Panc1 (cell line): ENCODE data around the gene MAGI1. TPM values are rescaled to one million over a fixed set of nuclear protein-coding genes. Genes with fewer than 3 reads are reported as not detected.

Experiments used
- ATAC-seq: fragments of 200-7000 bp; cut with Tn5 transposase; 2 replicates; pipeline ENCODE4 v1.9.1; 2020; ENCODE audit warnings: mild to moderate bottlenecking, moderate library complexity
- BruUV-seq: library from RNA; stranded (reverse); fragments of 400-500 nt; replicated peaks from 2 replicates; lab custom pipeline; 2021; lab: Mats Ljungman, UMichigan
- CTCF ChIA-PET: fragments of 300-600 bp; sonication (Branson Sonifier 250); formaldehyde crosslinking; loops from one replicate; lab custom pipeline; 2022; ENCODE audit warnings: antibody characterized with exemption; lab: Charles Lee
- POLR2A ChIA-PET: fragments of 300-600 bp; sonication (Branson Sonifier 250); formaldehyde crosslinking; loops from one replicate; lab custom pipeline; 2022; ENCODE audit warnings: antibody characterized with exemption; lab: Charles Lee
- DNase-seq: peaks from one replicate; pipeline ENCODE4 v3.0.0-alpha.2; 2010; ENCODE audit warnings: low read depth, low spot score
- H3K27ac ChIP-seq: 2 replicates; pipeline ENCODE4 v1.5.1; 2011; ENCODE audit warnings: mild to moderate bottlenecking, low read length, inconsistent platforms
- H3K27me3 ChIP-seq: fragments of 200-500 bp; sonication (Bioruptor generic); 2 replicates; pipeline ENCODE4 v1.6.0; 2014; ENCODE audit warnings: low read length, inconsistent platforms; ENCODE audit not compliant: control insufficient read depth, insufficient read depth
- H3K36me3 ChIP-seq: fragments of 200-500 bp; sonication (Bioruptor generic); 2 replicates; pipeline ENCODE4 v1.5.1; 2014; ENCODE audit warnings: inconsistent platforms, mild to moderate bottlenecking, low read length, moderate library complexity; ENCODE audit not compliant: control insufficient read depth, insufficient read depth
- H3K4me1 ChIP-seq: 2 replicates; pipeline ENCODE4 v1.5.1; 2011; ENCODE audit warnings: inconsistent platforms, mild to moderate bottlenecking, low read length, moderate library complexity; ENCODE audit not compliant: control insufficient read depth, insufficient read depth
- H3K4me3 ChIP-seq, 2 experiments: 2 replicates each; pipeline ENCODE4 v1.5.1; 2011 to 2012; ENCODE audit warnings: low read depth in 2 of 2, low read length in 2 of 2, mild to moderate bottlenecking in 2 of 2, inconsistent platforms in 1 of 2, moderate library complexity in 1 of 2
- H3K9me3 ChIP-seq: fragments of 200-500 bp; sonication (Bioruptor generic); 2 replicates; pipeline ENCODE4 v1.5.1; 2014; ENCODE audit warnings: low read depth, mild to moderate bottlenecking, inconsistent platforms, low read length, moderate library complexity; ENCODE audit not compliant: control insufficient read depth, insufficient read depth
- CTCF ChIP-seq: fragments of 450-650 bp; IDR thresholded peaks from 2 replicates; pipeline ENCODE4 v1.5.1; 2017; ENCODE audit warnings: mild to moderate bottlenecking
- POLR2AphosphoS5 ChIP-seq: IDR thresholded peaks from 2 replicates; pipeline ENCODE4 v1.6.1; 2012; ENCODE audit warnings: mild to moderate bottlenecking, low read depth, low read length, moderate library complexity
- REST ChIP-seq, 2 experiments: IDR thresholded peaks; 2 replicates each; pipeline ENCODE4 v1.6.1; 2011 to 2012; ENCODE audit warnings: low read depth in 2 of 2, control low read depth in 1 of 2, low read length in 1 of 2, mild to moderate bottlenecking in 1 of 2, moderate library complexity in 1 of 2; ENCODE audit not compliant: insufficient read depth in 1 of 2
- SIN3A ChIP-seq: IDR thresholded peaks from 2 replicates; pipeline ENCODE4 v1.6.1; 2012; ENCODE audit warnings: low read depth, mild to moderate bottlenecking, low read length, moderate library complexity, borderline replicate concordance; ENCODE audit not compliant: insufficient read depth
- TCF7L2 ChIP-seq: IDR thresholded peaks from 2 replicates; pipeline ENCODE4 v1.6.1; 2011; ENCODE audit warnings: mild to moderate bottlenecking, low read depth, low read length, inconsistent platforms
- in situ Hi-C: cut with HindIII; loops from 2 replicates; pipeline ENCODE4 v1.10.0; 2016; ENCODE audit warnings: low sequenced_read_pairs, low pct_unique_long_range_greater_than_20kb
- intact Hi-C: fragments of 100-400 bp; cut with micrococcal nuclease; formaldehyde crosslinking; loops from one replicate; pipeline ENCODE4 v1.10.0; 2022; ENCODE audit not compliant: unreplicated experiment
- total RNA-seq: library from RNA; stranded (reverse); gene quantifications from one replicate; pipeline ENCODE4 v1.2.1, GENCODE V29; 2021; ENCODE audit not compliant: unreplicated experiment

Gene MAGI1
- total RNA-seq, 1 experiment from 2014 or later: 9.5 TPM

GRCh38 chr3:65401359-65402305 is 637.1 kb downstream of the MAGI1 start:
- ChIA-PET CTCF (no interaction called here), POLR2A (no interaction called here)
- DNase-seq: no peak
- H3K4me1 ChIP-seq: no peaks in the 10 kb centered on the region
- no peak for TF ChIP-seq REST (IDR thresholded peaks at IDR 0.05; ENCODE audit: insufficient read depth in 1 of 2, low read depth in 2 of 2, low read length in 1 of 2)
- TF ChIP-seq CTCF: no peak
- no peak for TF ChIP-seq SIN3A
- TF ChIP-seq TCF7L2: no peak
- no peak for TF ChIP-seq POLR2AphosphoS5
- H3K9me3 ChIP-seq: no peaks in the 10 kb centered on the region
- H3K4me3 ChIP-seq: no peak overlapping the region
- BruUV-seq: no TSS peak
- in situ Hi-C loops (no loop called here), intact Hi-C loops (no loop called here)
- no peaks in the 10 kb centered on the region for H3K27me3 ChIP-seq
- no peak for ATAC-seq
- H3K36me3 ChIP-seq: no peaks in the 10 kb centered on the region; the same call in 1 of the 2 replicates
- H3K27ac ChIP-seq: no peak overlapping the region

- TF ChIP-seq CTCF (no peak), SIN3A (no peak), POLR2AphosphoS5 (no peak), REST (IDR thresholded peaks at IDR 0.05; ENCODE audit: insufficient read depth in 1 of 2, low read depth in 2 of 2, low read length in 1 of 2) (no peak), TCF7L2 (no peak)
- Histone ChIP-seq H3K4me1 (no peaks in the 10 kb centered on the region), H3K4me3 (no peak overlapping the region), H3K27me3 (no peaks in the 10 kb centered on the region), H3K9me3 (no peaks in the 10 kb centered on the region), H3K36me3 (no peaks in the 10 kb centered on the region; the same call in 1 of the 2 replicates), H3K27ac (no peak overlapping the region)
- no peak for ATAC-seq
- no peak for DNase-seq
- ChIA-PET POLR2A (no interaction called here), CTCF (no interaction called here)
- in situ Hi-C loops (no loop called here), intact Hi-C loops (no loop called here)
- BruUV-seq: no TSS peak
Measured at GRCh38 chr3:65400899-65401298, 637.8 kb downstream of the MAGI1 start.
